ENCODE data around the gene SUPT7L. TPM values are rescaled to one million over a fixed set of nuclear protein-coding genes. Genes with fewer than 3 reads are reported as not detected.

Gene SUPT7L
- total and polyA plus RNA-seq, 11 donors, result 18.6 to 29.5 (median 26.1) TPM

GRCh38 chr2:27613985-27614384 lies 49.4 kb downstream of the SUPT7L start:
- TF ChIP-seq, protein P1, sequence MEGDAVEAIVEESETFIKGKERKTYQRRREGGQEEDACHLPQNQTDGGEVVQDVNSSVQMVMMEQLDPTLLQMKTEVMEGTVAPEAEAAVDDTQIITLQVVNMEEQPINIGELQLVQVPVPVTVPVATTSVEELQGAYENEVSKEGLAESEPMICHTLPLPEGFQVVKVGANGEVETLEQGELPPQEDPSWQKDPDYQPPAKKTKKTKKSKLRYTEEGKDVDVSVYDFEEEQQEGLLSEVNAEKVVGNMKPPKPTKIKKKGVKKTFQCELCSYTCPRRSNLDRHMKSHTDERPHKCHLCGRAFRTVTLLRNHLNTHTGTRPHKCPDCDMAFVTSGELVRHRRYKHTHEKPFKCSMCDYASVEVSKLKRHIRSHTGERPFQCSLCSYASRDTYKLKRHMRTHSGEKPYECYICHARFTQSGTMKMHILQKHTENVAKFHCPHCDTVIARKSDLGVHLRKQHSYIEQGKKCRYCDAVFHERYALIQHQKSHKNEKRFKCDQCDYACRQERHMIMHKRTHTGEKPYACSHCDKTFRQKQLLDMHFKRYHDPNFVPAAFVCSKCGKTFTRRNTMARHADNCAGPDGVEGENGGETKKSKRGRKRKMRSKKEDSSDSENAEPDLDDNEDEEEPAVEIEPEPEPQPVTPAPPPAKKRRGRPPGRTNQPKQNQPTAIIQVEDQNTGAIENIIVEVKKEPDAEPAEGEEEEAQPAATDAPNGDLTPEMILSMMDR (IDR thresholded peaks at IDR 0.05), result no peak
- TF ChIP-seq POLR2A (IDR thresholded peaks at IDR 0.05), result no peak
- peaks cover 0 to 100% (median 78%) of the 10 kb centered on the region in 9 donors for H3K36me3 ChIP-seq
- WGBS, 4 donors, result 94 to 100% (median 98%) methylated on average over 2 of the region's 2 CpGs
- ATAC-seq, result no peak
- DNase-seq, result no peak
- H3K4me3 ChIP-seq, result no peak overlapping the region
- H3K9me3 ChIP-seq, result no peaks in the 10 kb centered on the region
- H3K4me1 ChIP-seq, result no peaks in the 10 kb centered on the region
- H3K27me3 ChIP-seq, result no peaks in the 10 kb centered on the region
- intact Hi-C loops (cut with DNase I), result no loop called here
- no peak overlapping the region for H3K27ac ChIP-seq

- Histone ChIP-seq H3K4me3 (no peak overlapping the region), H3K27ac (no peak overlapping the region), H3K4me1 (no peaks in the 10 kb centered on the region), H3K9me3 (no peaks in the 10 kb centered on the region), H3K36me3 (peaks cover 2 to 100% (median 83%) of the 10 kb centered on the region in 9 donors), H3K27me3 (no peaks in the 10 kb centered on the region)
- DNase-seq (no peak), ATAC-seq (no peak)
- TF ChIP-seq, protein P1 (IDR thresholded peaks at IDR 0.05), result no peak
- TF ChIP-seq POLR2A (IDR thresholded peaks at IDR 0.05), result no peak
- intact Hi-C loops (cut with DNase I), result no loop called here
- WGBS, 4 donors, result 82 to 89% (median 85%) methylated on average over 2 of the region's 2 CpGs
Observed at GRCh38 chr2:27606611-27607010, 56.8 kb downstream of the SUPT7L start.

Other genes with a start within 250 kb of the SUPT7L start
- gene NRBP1, start 235.0 kb downstream of the SUPT7L start, total RNA-seq, result 10 to 100 TPM; 43.5 to 78.6 (median 62.8) TPM
- 100 to 1,000 TPM in 1 of 2 donors, 10 to 100 TPM in 1; 27.8 to 114 TPM for gene NRBP1, start 235.0 kb downstream of the SUPT7L start, polyA plus RNA-seq
- gene KRTCAP3, start 221.2 kb downstream of the SUPT7L start, total RNA-seq, result 1 to 10 TPM in 1 of 9 donors, under 1 TPM in 2, not detected in 6; 0.50 to 1.7 (median 0.61) TPM
- gene KRTCAP3, start 221.2 kb downstream of the SUPT7L start, polyA plus RNA-seq, result under 1 TPM in 1 of 2 donors, not detected in 1; 0.65 TPM
- 10 to 100 TPM; 13.6 to 25.7 (median 17.4) TPM for gene IFT172, start 173.9 kb downstream of the SUPT7L start, total RNA-seq
- gene IFT172, start 173.9 kb downstream of the SUPT7L start, polyA plus RNA-seq, result 10 to 100 TPM; 11.9 to 27.2 TPM
- gene FNDC4, start 168.4 kb downstream of the SUPT7L start, total RNA-seq, result 1 to 10 TPM; 1.0 to 4.7 (median 3.1) TPM
- gene FNDC4, start 168.4 kb downstream of the SUPT7L start, polyA plus RNA-seq, result 10 to 100 TPM in 1 of 2 donors, 1 to 10 TPM in 1; 2.0 to 10.5 TPM
- 1 to 10 TPM in 1 of 9 donors, under 1 TPM in 3, not detected in 5; 0.28 to 1.1 (median 0.38) TPM for gene GCKR, start 166.8 kb downstream of the SUPT7L start, total RNA-seq
- 1 to 10 TPM in 1 of 2 donors, under 1 TPM in 1; 0.23 to 1.7 TPM for gene GCKR, start 166.8 kb downstream of the SUPT7L start, polyA plus RNA-seq
- 10 to 100 TPM; 13.2 to 31.8 (median 20.1) TPM for gene ZNF512, start 80.6 kb downstream of the SUPT7L start, total RNA-seq
- gene ZNF512, start 80.6 kb downstream of the SUPT7L start, polyA plus RNA-seq, result 10 to 100 TPM in 1 of 2 donors, 1 to 10 TPM in 1; 8.4 to 15.8 TPM
- gene CCDC121, start 34.6 kb downstream of the SUPT7L start, total RNA-seq, result 1 to 10 TPM; 3.9 to 7.7 (median 5.8) TPM
- gene CCDC121, start 34.6 kb downstream of the SUPT7L start, polyA plus RNA-seq, result 1 to 10 TPM; 2.5 to 3.5 TPM
- gene GPN1, start 34.6 kb downstream of the SUPT7L start, total RNA-seq, result 10 to 100 TPM; 14.4 to 22.3 (median 19.4) TPM
- 10 to 100 TPM; 10.1 to 35.9 TPM for gene GPN1, start 34.6 kb downstream of the SUPT7L start, polyA plus RNA-seq
- 10 to 100 TPM; 19.2 to 25.6 (median 22.4) TPM for gene SLC4A1AP, start 275 bp upstream of the SUPT7L start, total RNA-seq
- 10 to 100 TPM; 14.9 to 27.8 TPM for gene SLC4A1AP, start 275 bp upstream of the SUPT7L start, polyA plus RNA-seq
- 100 to 1,000 TPM; 163 to 503 (median 305) TPM for gene MRPL33, start 108.1 kb upstream of the SUPT7L start, total RNA-seq
- gene MRPL33, start 108.1 kb upstream of the SUPT7L start, polyA plus RNA-seq, result 100 to 1,000 TPM; 177 to 901 TPM
- 1 to 10 TPM; 2.0 to 6.0 (median 4.1) TPM for gene RBKS, start 226.8 kb upstream of the SUPT7L start, total RNA-seq
- 1 to 10 TPM; 1.3 to 4.0 TPM for gene RBKS, start 226.8 kb upstream of the SUPT7L start, polyA plus RNA-seq
- 10 to 100 TPM; 55.1 to 75.1 (median 64.4) TPM for gene BABAM2, start 227.1 kb upstream of the SUPT7L start, total RNA-seq
- gene BABAM2, start 227.1 kb upstream of the SUPT7L start, polyA plus RNA-seq, result 10 to 100 TPM; 22.2 to 46.2 TPM